Lower lobe of right lung (tissue), 2 donors: ENCODE results near the gene SULT4A1. TPM values are rescaled to one million over a fixed set of nuclear protein-coding genes. Genes with fewer than 3 reads are reported as not detected.
A peak's percentile ranks its signal among the peaks of the same experiment; 100 is the strongest.
"Not testable (repeated sequence)": the region's sequence is repeated elsewhere in the genome, so short reads cannot be mapped to it uniquely, and the experiment has no call there.

Experiments
- ATAC-seq, 2 donors: fragments of 200-7000 bp; cut with Tn5 transposase; one replicate each; pipeline ENCODE4 v1.9.1; 2020 to 2022; ENCODE audit warnings: mild to moderate bottlenecking in 2 of 2, moderate library complexity in 2 of 2
- DNase-seq: peaks from one replicate; pipeline ENCODE4 v3.0.0-alpha.2; 2020
- H3K27ac ChIP-seq: fragments of 200-600 bp; one replicate; pipeline ENCODE4 v1.8.0; 2022
- H3K27me3 ChIP-seq: fragments of 200-600 bp; one replicate; pipeline ENCODE4 v1.8.0; 2022; ENCODE audit warnings: low read depth
- H3K36me3 ChIP-seq: fragments of 200-600 bp; one replicate; pipeline ENCODE4 v1.8.0; 2022; ENCODE audit warnings: mild to moderate bottlenecking
- H3K4me1 ChIP-seq: fragments of 200-600 bp; one replicate; pipeline ENCODE4 v1.8.0; 2022
- H3K4me3 ChIP-seq: fragments of 200-600 bp; one replicate; pipeline ENCODE4 v1.8.0; 2022; ENCODE audit warnings: mild to moderate bottlenecking
- H3K9me3 ChIP-seq: fragments of 200-600 bp; one replicate; pipeline ENCODE4 v1.8.0; 2022
- CTCF ChIP-seq: fragments of 200-600 bp; IDR thresholded peaks from one replicate; pipeline ENCODE4 v1.8.0; 2022; ENCODE audit warnings: antibody characterized with exemption, mild to moderate bottlenecking
- intact Hi-C: fragments of 100-400 bp; cut with DNase I; formaldehyde crosslinking; loops from one replicate; pipeline ENCODE4 v1.11.0; 2022
- total RNA-seq: library from RNA; stranded (reverse); fragmentation: NEBNext Ultra II Directional; extraction: Animal tissue kit (Norgen Biotek cat#: 25700); gene quantifications from one replicate; pipeline ENCODE4 v1.2.1, GENCODE V29; 2021
- donor health status: DM: no; HTN: yes; CAD: no; lungs with severe emphysema.

The SULT4A1 gene
- total RNA-seq, 1 donor from 2014 or later = not detected

GRCh38 chr22:43876866-43877509 is 14.7 kb upstream of the SULT4A1 start:
- Histone ChIP-seq H3K36me3 (no peaks in the 10 kb centered on the region), H3K9me3 (no peaks in the 10 kb centered on the region), H3K4me3 (no peak overlapping the region), H3K4me1 (no peaks in the 10 kb centered on the region), H3K27me3 (peaks cover 15% of the 10 kb centered on the region), H3K27ac (no peak overlapping the region)
- TF ChIP-seq CTCF = no peak
- intact Hi-C loops = no loop called here
- ATAC-seq (no peak), DNase-seq (no peak)

- no peaks in the 10 kb centered on the region for H3K4me1 ChIP-seq
- DNase-seq (no peak), ATAC-seq (no peak)
- no peaks in the 10 kb centered on the region for H3K9me3 ChIP-seq
- H3K4me3 ChIP-seq = no peak overlapping the region
- no peak overlapping the region for H3K27ac ChIP-seq
- intact Hi-C loops = no loop called here
- no peak for TF ChIP-seq CTCF
- no peaks in the 10 kb centered on the region for H3K36me3 ChIP-seq
- peaks cover 17% of the 10 kb centered on the region for H3K27me3 ChIP-seq
Measured at GRCh38 chr22:43869799-43870198, 7.5 kb upstream of the SULT4A1 start.

GRCh38 chr22:43869001-43869400 is 6.7 kb upstream of the SULT4A1 start:
- H3K4me3 ChIP-seq, ATAC-seq, intact Hi-C loops, DNase-seq, H3K36me3 ChIP-seq, H3K27ac ChIP-seq, H3K9me3 ChIP-seq, H3K4me1 ChIP-seq: not testable (repeated sequence)
- peaks cover 20% of the 10 kb centered on the region for H3K27me3 ChIP-seq

- TF ChIP-seq CTCF = no peak
- ATAC-seq = peak; percentile 62 to 70
- no peaks in the 10 kb centered on the region for H3K9me3 ChIP-seq
Measured at GRCh38 chr22:43867839-43868635, 5.7 kb upstream of the SULT4A1 start.

GRCh38 chr22:43862882-43863202 is 529 bp upstream of the SULT4A1 start:
- no peaks in the 10 kb centered on the region for H3K9me3 ChIP-seq
- ATAC-seq = no peak
- no peak overlapping the region for H3K4me3 ChIP-seq
- intact Hi-C loops = no loop called here
- peaks cover 68% of the 10 kb centered on the region for H3K27me3 ChIP-seq
- no peak overlapping the region for H3K27ac ChIP-seq
- DNase-seq = no peak
- no peaks in the 10 kb centered on the region for H3K36me3 ChIP-seq
- TF ChIP-seq CTCF = no peak
- no peaks in the 10 kb centered on the region for H3K4me1 ChIP-seq

More at GRCh38 chr22:43867839-43868635, 5.7 kb upstream of the SULT4A1 start:
- peak; percentile 69 for DNase-seq
- Histone ChIP-seq H3K27ac (no peak overlapping the region), H3K27me3 (peaks cover 28% of the 10 kb centered on the region), H3K4me1 (no peaks in the 10 kb centered on the region), H3K4me3 (no peak overlapping the region), H3K36me3 (no peaks in the 10 kb centered on the region)
- intact Hi-C loops = no loop called here

GRCh38 chr22:43861529-43861928 is 784 bp downstream of the SULT4A1 start:
- DNase-seq = no peak
- Histone ChIP-seq H3K27ac (no peak overlapping the region), H3K27me3 (peaks cover 72% of the 10 kb centered on the region), H3K4me1 (no peaks in the 10 kb centered on the region), H3K36me3 (no peaks in the 10 kb centered on the region), H3K4me3 (no peak overlapping the region), H3K9me3 (no peaks in the 10 kb centered on the region)
- intact Hi-C loops = no loop called here
- no peak for TF ChIP-seq CTCF
- no peak for ATAC-seq
